GM19452 (cell line): ENCODE results near the gene ZNF10.

Experiments
- ATAC-seq: cut with Tn5 transposase; IDR thresholded peaks from one replicate; pipeline ENCODE4 v1.9.1; 2021; ENCODE audit not compliant: unreplicated experiment

The ZNF10 gene

DNA sequence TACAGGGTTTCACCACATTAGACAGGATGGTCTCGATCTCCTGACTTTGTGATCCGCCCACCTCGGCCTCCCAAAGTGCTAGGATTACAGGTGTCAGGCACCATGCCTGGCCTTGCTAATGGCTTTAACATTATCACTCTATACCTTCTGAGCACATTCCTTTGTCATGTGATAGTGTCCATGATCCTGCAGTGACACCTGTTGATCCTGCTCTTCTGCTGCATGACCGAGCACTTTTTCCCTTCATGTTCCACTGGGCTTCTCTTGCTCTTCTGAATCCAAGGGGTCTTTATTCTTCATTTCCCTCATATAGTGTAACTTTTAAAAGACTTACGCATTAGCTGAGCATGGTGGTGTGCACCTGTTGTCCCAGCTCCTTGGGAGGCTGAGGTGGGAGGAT is 62.4 kb downstream of the ZNF10 start:
- ATAC-seq = no peak

DNA sequence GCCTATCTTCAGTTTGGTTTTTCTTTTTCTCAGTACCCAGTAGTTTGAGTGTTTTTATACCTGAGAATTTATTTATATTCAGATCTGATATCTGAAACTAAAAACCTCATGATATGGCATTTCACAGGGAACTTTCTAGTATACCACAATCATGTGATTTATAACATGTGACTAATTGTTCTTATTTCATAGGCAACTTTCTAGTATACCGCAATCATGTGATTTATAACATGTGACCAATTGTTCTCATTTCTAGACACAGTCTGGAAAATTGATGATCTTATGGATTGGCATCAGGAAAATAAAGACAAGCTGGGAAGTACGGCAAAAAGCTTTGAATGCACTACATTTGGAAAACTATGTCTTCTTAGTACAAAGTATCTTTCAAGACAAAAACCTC is 71.5 kb downstream of the ZNF10 start:
- no peak for ATAC-seq

DNA sequence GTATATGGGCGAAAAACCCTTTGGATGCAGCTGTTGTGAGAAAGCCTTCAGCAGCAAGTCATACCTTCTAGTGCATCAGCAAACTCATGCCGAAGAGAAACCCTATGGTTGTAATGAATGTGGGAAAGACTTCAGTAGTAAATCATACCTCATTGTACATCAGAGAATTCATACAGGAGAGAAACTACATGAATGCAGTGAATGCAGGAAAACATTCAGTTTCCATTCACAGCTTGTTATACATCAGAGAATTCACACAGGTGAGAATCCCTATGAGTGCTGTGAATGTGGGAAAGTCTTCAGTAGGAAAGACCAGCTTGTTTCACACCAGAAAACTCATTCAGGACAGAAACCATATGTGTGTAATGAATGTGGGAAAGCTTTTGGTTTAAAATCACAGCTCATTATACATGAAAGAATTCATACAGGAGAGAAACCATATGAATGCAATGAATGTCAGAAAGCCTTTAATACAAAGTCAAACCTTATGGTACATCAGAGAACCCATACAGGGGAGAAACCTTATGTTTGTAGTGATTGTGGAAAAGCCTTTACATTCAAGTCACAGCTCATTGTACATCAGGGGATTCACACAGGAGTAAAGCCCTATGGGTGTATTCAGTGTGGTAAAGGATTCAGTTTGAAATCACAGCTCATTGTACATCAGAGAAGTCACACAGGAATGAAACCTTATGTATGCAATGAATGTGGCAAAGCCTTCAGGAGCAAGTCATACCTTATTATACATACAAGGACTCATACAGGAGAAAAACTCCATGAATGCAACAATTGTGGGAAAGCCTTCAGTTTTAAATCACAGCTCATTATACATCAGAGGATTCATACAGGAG is 72.3 kb downstream of the ZNF10 start:
- ATAC-seq = no peak

DNA sequence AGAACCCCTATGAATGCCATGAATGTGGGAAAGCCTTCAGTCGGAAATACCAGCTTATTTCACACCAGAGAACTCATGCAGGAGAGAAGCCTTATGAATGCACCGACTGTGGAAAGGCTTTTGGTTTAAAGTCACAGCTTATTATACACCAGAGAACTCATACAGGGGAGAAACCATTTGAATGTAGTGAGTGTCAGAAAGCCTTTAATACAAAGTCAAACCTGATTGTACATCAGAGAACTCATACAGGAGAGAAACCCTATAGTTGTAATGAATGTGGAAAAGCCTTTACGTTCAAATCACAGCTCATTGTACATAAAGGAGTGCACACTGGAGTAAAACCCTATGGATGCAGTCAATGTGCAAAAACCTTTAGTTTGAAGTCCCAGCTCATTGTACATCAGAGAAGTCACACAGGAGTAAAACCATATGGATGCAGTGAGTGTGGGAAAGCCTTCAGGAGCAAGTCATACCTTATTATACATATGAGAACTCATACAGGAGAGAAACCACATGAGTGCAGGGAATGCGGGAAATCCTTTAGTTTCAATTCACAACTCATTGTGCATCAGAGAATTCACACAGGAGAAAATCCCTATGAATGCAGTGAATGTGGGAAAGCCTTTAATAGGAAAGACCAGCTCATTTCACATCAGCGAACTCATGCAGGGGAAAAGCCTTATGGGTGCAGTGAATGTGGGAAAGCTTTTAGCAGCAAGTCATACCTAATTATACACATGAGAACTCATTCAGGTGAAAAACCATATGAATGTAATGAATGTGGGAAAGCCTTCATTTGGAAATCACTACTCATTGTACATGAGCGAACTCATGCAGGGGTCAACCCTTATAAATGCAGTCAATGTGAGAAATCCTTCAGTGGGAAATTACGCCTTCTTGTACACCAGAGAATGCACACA is 73.2 kb downstream of the ZNF10 start:
- no peak for ATAC-seq

DNA sequence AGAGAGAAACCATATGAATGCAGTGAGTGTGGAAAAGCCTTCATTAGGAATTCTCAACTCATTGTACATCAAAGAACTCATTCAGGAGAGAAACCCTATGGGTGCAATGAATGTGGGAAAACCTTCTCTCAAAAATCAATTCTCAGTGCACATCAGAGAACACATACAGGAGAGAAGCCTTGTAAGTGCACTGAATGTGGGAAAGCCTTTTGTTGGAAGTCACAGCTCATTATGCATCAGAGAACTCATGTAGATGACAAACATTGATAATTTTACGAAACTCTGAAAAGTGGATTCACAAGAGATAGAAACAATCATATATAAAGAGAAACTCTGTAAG is 73.8 kb downstream of the ZNF10 start:
- ATAC-seq = no peak

DNA sequence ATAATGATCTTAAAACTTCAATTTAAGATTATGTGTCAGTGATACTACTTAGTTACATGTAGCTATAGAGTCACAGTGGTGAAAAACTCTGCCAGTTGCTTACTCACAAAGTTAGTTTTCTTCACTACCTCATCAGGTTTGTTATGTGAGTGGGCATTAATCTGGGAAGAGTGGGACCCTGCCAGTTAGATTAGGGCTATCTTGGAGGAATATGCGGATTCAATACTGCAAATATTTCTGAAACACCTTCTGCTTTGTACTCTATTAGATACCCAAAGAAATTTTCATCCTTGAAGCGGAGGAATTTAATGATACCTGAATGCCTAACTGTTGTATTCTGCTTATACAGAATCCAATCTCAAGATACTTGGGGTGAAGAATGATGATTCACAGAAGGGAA is 76.0 kb downstream of the ZNF10 start:
- ATAC-seq = no peak
